ENCODE measurements around the gene DIAPH2.

Gene DIAPH2

DNA sequence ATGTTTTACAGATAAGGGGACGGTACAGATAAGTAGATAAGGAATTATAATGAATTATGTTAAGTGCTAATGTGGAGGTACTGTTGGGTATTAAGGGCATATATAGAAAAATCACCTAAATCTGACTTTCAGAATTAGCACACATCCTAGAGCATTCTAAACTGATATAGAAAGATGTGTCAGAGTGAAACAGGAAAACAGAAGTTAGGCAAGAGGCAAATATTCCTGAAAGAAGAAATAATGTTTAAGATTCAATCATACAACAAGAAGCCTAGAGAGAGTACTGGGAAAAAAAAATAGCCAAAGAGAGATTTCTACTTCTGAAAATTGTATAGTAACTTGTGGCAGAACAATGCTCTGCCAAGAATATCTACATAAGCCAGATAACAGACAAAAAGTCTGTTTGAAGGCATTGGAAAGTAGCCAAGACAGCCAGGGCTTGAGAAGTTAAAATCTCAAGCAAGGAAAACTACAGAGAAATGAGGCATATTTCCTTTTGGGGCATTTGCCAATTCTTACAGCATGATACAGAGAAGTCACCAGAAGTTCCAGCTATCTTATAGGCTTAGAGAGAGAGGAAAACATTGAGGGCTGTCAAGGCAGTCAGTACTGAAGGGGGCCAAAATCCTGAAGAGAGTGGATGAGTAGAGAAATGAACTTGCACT lies 845.0 kb downstream of the DIAPH2 start:
- no peak for DNase-seq (ENCODE audit: low spot score)
- H3K27ac ChIP-seq: no peak overlapping the region
- ChIA-PET POLR2A (ENCODE audit: low non-redundant PET) (no interaction called here), CTCF (no interaction called here)
- TF ChIP-seq, protein P1, sequence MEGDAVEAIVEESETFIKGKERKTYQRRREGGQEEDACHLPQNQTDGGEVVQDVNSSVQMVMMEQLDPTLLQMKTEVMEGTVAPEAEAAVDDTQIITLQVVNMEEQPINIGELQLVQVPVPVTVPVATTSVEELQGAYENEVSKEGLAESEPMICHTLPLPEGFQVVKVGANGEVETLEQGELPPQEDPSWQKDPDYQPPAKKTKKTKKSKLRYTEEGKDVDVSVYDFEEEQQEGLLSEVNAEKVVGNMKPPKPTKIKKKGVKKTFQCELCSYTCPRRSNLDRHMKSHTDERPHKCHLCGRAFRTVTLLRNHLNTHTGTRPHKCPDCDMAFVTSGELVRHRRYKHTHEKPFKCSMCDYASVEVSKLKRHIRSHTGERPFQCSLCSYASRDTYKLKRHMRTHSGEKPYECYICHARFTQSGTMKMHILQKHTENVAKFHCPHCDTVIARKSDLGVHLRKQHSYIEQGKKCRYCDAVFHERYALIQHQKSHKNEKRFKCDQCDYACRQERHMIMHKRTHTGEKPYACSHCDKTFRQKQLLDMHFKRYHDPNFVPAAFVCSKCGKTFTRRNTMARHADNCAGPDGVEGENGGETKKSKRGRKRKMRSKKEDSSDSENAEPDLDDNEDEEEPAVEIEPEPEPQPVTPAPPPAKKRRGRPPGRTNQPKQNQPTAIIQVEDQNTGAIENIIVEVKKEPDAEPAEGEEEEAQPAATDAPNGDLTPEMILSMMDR (conservative IDR thresholded peaks at IDR 0.05; ENCODE audit: low read depth): no peak

DNA sequence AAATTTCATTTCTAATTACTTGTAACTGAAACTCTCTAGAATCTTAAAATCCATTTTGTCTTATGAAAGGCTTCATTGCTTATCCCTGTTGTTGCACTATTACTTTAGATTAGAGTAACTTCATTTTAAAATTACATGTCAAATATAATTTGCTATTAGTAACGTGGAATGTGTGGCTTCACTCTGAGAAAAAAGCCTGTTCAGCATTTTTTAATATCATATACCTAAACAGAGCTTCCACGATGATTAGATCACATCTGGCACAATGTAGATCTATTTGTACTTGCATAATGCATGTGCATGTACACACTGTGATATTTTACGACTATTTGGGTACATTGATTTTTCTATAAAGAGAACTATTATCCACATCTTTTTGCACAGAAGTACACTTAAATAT lies 847.2 kb downstream of the DIAPH2 start:
- ChIA-PET POLR2A (ENCODE audit: low non-redundant PET) (no interaction called here), CTCF (no interaction called here)
- H3K27ac ChIP-seq: no peak overlapping the region
- no peak for DNase-seq (ENCODE audit: low spot score)
- TF ChIP-seq, protein P1 (conservative IDR thresholded peaks at IDR 0.05; ENCODE audit: low read depth): no peak

GRCh38 chrX:97538745-97539144 lies 854.1 kb downstream of the DIAPH2 start:
- POLR2A ChIA-PET (ENCODE audit: low non-redundant PET): no interaction called here
- TF ChIP-seq, protein P1 (conservative IDR thresholded peaks at IDR 0.05; ENCODE audit: low read depth): no peak
- CTCF ChIA-PET: no interaction called here
- no peak for DNase-seq (ENCODE audit: low spot score)
- H3K27ac ChIP-seq: no peak overlapping the region

DNA sequence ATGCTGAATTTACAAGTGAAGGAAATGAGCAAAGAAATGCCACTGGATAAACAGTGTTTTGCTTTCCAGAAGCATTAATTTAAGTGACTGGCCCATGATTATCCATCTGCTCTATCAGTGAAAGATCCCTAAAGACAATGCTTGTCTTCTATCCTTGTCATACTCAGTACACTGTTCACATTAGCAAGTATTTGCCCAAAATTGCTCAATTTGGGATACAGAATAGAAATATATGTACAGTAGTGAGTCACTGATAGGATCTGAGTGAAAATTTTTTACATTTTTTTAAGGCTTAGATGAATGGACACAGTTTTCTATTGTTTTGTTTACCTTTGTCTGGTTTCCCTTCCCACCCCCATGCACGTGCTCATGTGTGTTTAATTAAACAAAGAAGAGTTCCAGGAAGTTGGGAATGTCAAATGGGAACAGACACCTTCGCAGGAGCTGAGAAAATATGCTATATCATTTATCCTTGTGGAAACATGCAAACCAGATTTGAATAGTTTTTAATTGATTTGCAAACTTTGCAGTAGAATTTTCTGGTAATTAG lies 855.4 kb downstream of the DIAPH2 start:
- TF ChIP-seq, protein P1 (conservative IDR thresholded peaks at IDR 0.05; ENCODE audit: low read depth): no peak
- ChIA-PET CTCF (interaction anchor here (0.6 kb wide), 1 partner anchor 149 kb away, joined by 9 read pairs; no protein-coding TSS in a partner anchor), POLR2A (ENCODE audit: low non-redundant PET) (no interaction called here)
- H3K27ac ChIP-seq: no peak overlapping the region
- no peak for DNase-seq (ENCODE audit: low spot score)

DNA sequence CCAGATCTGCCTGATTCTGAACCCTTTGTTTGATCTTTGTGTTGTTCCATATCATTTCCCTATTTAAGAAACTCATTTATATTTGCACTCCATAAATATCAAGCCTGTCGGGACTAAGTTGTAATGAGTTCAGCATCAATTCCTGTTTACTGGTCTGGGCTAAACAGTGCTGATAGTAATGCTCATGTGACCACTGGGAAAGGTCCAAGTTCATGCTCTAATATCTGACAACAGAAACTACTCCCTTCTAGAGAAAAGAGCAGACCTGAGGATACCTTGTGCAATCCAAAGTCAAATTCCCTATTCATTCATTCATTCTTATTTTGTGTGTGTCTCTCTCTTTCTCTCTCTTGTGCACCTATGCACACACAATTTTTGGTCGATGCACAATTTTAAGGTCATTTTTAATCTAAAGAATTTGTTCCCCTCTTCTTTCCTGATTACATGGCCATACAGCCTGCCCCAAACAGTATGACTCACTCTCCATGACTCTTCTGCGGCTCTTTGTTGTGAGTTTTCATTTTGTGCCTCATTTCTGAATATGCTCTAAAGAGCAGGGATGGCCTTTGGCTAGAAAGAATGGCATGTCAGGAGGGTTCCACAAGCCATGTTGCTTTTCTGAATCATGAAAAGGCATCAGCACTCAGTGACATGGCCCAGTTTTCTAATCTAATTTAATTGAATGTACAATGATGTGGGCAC lies 863.4 kb downstream of the DIAPH2 start:
- TF ChIP-seq, protein P1 (conservative IDR thresholded peaks at IDR 0.05; ENCODE audit: low read depth): no peak
- CTCF ChIA-PET: no interaction called here

GRCh38 chrX:97551821-97552220 lies 867.2 kb downstream of the DIAPH2 start:
- ChIA-PET POLR2A (ENCODE audit: low non-redundant PET) (no interaction called here), CTCF (no interaction called here)
- no peak overlapping the region for H3K27ac ChIP-seq
- no peak for DNase-seq (ENCODE audit: low spot score)
- TF ChIP-seq, protein P1 (conservative IDR thresholded peaks at IDR 0.05; ENCODE audit: low read depth): no peak

More for the DNA sequence above, 863.4 kb downstream of the DIAPH2 start:
- no peak overlapping the region for H3K27ac ChIP-seq
- DNase-seq (ENCODE audit: low spot score): peak; percentile 1
- POLR2A ChIA-PET (ENCODE audit: low non-redundant PET): no interaction called here
